H1 (cell line): Measurements from ENCODE around the gene CD200R1L.

Experiments used
- EGR1 ChIP-seq: IDR thresholded peaks from 2 replicates; pipeline ENCODE4 v1.6.1; 2011; ENCODE audit warnings: low read depth, low read length, borderline replicate concordance
- POLR2A ChIP-seq, 2 experiments: IDR thresholded peaks; 1 replicate in 1 of 2; 2 replicates in 1 of 2; pipeline ENCODE4 v1.6.1; 2011; ENCODE audit warnings: low read depth in 2 of 2, low read length in 2 of 2, mild to moderate bottlenecking in 2 of 2; ENCODE audit errors: control extremely low read depth in 1 of 2

DNA sequence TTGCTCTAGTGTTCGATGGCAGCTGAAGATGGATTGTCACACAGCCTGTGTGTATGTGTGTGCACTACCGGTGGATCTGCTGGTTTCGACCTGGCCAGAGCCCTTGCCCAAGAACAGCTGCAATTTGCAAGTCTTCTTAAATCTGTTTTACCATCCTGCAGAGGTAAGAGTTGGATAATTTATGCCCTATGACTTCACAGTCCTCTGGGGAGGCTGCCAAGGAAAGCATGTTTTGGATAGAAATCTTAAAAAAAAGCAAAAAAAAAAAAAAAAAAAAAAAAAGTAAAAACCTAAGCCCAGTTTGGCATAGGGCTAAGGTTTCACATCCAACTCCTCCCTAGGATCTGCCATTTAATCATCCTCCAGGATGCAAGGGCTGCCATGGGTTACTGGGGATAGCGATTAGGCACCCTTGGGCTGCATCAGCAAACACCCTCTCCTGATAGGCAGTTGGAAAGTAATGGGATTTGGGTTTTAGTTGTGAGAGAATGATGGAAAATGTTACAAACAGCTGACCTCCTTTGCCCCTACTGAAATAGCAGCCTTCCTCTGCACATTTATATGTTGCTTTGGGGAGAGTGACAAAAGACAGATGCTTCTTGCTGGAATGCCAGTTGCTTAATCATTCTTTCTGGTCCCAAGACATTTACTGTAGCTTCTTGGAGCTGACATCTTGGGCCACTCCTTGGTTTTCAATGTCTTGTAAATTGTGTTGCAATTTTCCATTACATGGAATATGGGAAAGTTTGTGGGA, 35.4 kb downstream of the CD200R1L start:
- TF ChIP-seq POLR2A (IDR thresholded peaks at IDR 0.05; ENCODE audit: control extremely low read depth in 1 of 2, low read depth in 2 of 2, low read length in 2 of 2) (no peak), EGR1 (no peak)
